ENCODE results near the gene LDLRAD4. TPM values are rescaled to one million over a fixed set of nuclear protein-coding genes. Genes with fewer than 3 reads are reported as not detected.

LDLRAD4 gene
- total RNA-seq, 1 donor, result under 0.01 TPM

DNA sequence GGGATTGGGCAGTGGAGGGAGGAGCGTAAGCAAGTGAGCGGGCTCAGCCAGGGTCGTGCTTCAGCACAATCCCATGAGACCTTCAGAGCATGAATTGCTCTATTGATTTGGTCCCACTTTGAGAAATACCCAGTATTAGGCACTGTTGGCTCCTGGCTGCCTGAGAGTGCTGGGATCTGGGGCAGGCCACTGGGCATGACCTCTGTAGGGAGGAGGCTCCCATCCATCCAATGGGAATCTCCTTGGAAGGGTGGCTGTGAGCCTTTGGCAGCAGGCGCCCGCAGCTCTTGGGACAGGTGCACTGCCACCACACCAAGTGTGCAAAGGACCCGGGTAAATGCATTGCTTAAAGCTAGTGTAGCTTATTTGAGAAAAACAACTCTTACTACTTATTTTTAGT, 137.5 kb downstream of the LDLRAD4 start:
- no peaks in the 10 kb centered on the region for H3K79me2 ChIP-seq (ENCODE audit: insufficient read depth, low read length)
- no peak overlapping the region for H3K4me2 ChIP-seq (ENCODE audit: insufficient read depth, low read length)
- no peaks in the 10 kb centered on the region for H3K4me1 ChIP-seq (ENCODE audit: insufficient read depth, low read length)
- TF ChIP-seq, protein P1, sequence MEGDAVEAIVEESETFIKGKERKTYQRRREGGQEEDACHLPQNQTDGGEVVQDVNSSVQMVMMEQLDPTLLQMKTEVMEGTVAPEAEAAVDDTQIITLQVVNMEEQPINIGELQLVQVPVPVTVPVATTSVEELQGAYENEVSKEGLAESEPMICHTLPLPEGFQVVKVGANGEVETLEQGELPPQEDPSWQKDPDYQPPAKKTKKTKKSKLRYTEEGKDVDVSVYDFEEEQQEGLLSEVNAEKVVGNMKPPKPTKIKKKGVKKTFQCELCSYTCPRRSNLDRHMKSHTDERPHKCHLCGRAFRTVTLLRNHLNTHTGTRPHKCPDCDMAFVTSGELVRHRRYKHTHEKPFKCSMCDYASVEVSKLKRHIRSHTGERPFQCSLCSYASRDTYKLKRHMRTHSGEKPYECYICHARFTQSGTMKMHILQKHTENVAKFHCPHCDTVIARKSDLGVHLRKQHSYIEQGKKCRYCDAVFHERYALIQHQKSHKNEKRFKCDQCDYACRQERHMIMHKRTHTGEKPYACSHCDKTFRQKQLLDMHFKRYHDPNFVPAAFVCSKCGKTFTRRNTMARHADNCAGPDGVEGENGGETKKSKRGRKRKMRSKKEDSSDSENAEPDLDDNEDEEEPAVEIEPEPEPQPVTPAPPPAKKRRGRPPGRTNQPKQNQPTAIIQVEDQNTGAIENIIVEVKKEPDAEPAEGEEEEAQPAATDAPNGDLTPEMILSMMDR (IDR thresholded peaks at IDR 0.05; ENCODE audit: extremely low read depth, low read depth, low read length), result no peak
- no peak overlapping the region for H3K4me3 ChIP-seq (ENCODE audit: insufficient read depth, low read length)
- no peaks in the 10 kb centered on the region for H4K20me1 ChIP-seq (ENCODE audit: insufficient read depth, low read length)
- no peak overlapping the region for H2AFZ ChIP-seq (ENCODE audit: low read length)
- H3K36me3 ChIP-seq (ENCODE audit: insufficient read depth, low read length), result no peaks in the 10 kb centered on the region
- H3K27ac ChIP-seq (ENCODE audit: low read depth, low read length), result no peak overlapping the region
- no peaks in the 10 kb centered on the region for H3K9me3 ChIP-seq (ENCODE audit: low read depth, low read length)
- H3K27me3 ChIP-seq (ENCODE audit: insufficient read depth, low read length), result no peaks in the 10 kb centered on the region
- no peak for DNase-seq (ENCODE audit: insufficient read length, low spot score, missing footprints)

GRCh38 chr18:13357289-13357688, 138.7 kb downstream of the LDLRAD4 start:
- TF ChIP-seq, protein P1 (IDR thresholded peaks at IDR 0.05; ENCODE audit: extremely low read depth, low read depth, low read length), result no peak
- Histone ChIP-seq H3K4me3 (ENCODE audit: insufficient read depth, low read length) (no peak overlapping the region), H3K79me2 (ENCODE audit: insufficient read depth, low read length) (no peaks in the 10 kb centered on the region), H3K27ac (ENCODE audit: low read depth, low read length) (no peak overlapping the region), H3K27me3 (ENCODE audit: insufficient read depth, low read length) (no peaks in the 10 kb centered on the region), H3K36me3 (ENCODE audit: insufficient read depth, low read length) (no peaks in the 10 kb centered on the region), H3K9me3 (ENCODE audit: low read depth, low read length) (no peaks in the 10 kb centered on the region), H3K4me1 (ENCODE audit: insufficient read depth, low read length) (no peaks in the 10 kb centered on the region), H3K4me2 (ENCODE audit: insufficient read depth, low read length) (no peak overlapping the region), H2AFZ (ENCODE audit: low read length) (no peak overlapping the region), H4K20me1 (ENCODE audit: insufficient read depth, low read length) (no peaks in the 10 kb centered on the region)
- DNase-seq (ENCODE audit: insufficient read length, low spot score, missing footprints), result peak; percentile 22

GRCh38 chr18:13359210-13359609, 140.7 kb downstream of the LDLRAD4 start:
- Histone ChIP-seq H3K9me3 (ENCODE audit: low read depth, low read length) (no peaks in the 10 kb centered on the region), H3K4me3 (ENCODE audit: insufficient read depth, low read length) (no peak overlapping the region), H3K79me2 (ENCODE audit: insufficient read depth, low read length) (no peaks in the 10 kb centered on the region), H3K36me3 (ENCODE audit: insufficient read depth, low read length) (no peaks in the 10 kb centered on the region), H3K27ac (ENCODE audit: low read depth, low read length) (no peak overlapping the region), H2AFZ (ENCODE audit: low read length) (no peak overlapping the region), H4K20me1 (ENCODE audit: insufficient read depth, low read length) (no peaks in the 10 kb centered on the region), H3K27me3 (ENCODE audit: insufficient read depth, low read length) (no peaks in the 10 kb centered on the region), H3K4me1 (ENCODE audit: insufficient read depth, low read length) (no peaks in the 10 kb centered on the region), H3K4me2 (ENCODE audit: insufficient read depth, low read length) (no peak overlapping the region)
- TF ChIP-seq, protein P1 (IDR thresholded peaks at IDR 0.05; ENCODE audit: extremely low read depth, low read depth, low read length), result no peak
- no peak for DNase-seq (ENCODE audit: insufficient read length, low spot score, missing footprints)

GRCh38 chr18:13361431-13361830, 142.9 kb downstream of the LDLRAD4 start:
- TF ChIP-seq, protein P1 (IDR thresholded peaks at IDR 0.05; ENCODE audit: extremely low read depth, low read depth, low read length), result no peak
- no peak overlapping the region for H3K4me3 ChIP-seq (ENCODE audit: insufficient read depth, low read length)

More at GRCh38 chr18:13361431-13361830, 142.9 kb downstream of the LDLRAD4 start:
- no peaks in the 10 kb centered on the region for H3K9me3 ChIP-seq (ENCODE audit: low read depth, low read length)
- no peak for DNase-seq (ENCODE audit: insufficient read length, low spot score, missing footprints)
- no peaks in the 10 kb centered on the region for H3K4me1 ChIP-seq (ENCODE audit: insufficient read depth, low read length)
- H3K36me3 ChIP-seq (ENCODE audit: insufficient read depth, low read length), result no peaks in the 10 kb centered on the region
- H2AFZ ChIP-seq (ENCODE audit: low read length), result no peak overlapping the region
- no peak overlapping the region for H3K4me2 ChIP-seq (ENCODE audit: insufficient read depth, low read length)
- H3K79me2 ChIP-seq (ENCODE audit: insufficient read depth, low read length), result no peaks in the 10 kb centered on the region
- H3K27ac ChIP-seq (ENCODE audit: low read depth, low read length), result no peak overlapping the region
- no peaks in the 10 kb centered on the region for H4K20me1 ChIP-seq (ENCODE audit: insufficient read depth, low read length)
- no peaks in the 10 kb centered on the region for H3K27me3 ChIP-seq (ENCODE audit: insufficient read depth, low read length)
